RCC 7860 (cell line): ENCODE measurements around the gene SLC26A3.

Experiments used
- DNase-seq: peaks from one replicate; pipeline ENCODE4 v3.0.0-alpha.2; 2015; ENCODE audit warnings: low spot score
- FAIRE-seq: peaks from 2 replicates; lab custom pipeline; 2012; peaks lifted over from hg19 to GRCh38; lab: Jason Lieb, UNC

Gene SLC26A3

DNA sequence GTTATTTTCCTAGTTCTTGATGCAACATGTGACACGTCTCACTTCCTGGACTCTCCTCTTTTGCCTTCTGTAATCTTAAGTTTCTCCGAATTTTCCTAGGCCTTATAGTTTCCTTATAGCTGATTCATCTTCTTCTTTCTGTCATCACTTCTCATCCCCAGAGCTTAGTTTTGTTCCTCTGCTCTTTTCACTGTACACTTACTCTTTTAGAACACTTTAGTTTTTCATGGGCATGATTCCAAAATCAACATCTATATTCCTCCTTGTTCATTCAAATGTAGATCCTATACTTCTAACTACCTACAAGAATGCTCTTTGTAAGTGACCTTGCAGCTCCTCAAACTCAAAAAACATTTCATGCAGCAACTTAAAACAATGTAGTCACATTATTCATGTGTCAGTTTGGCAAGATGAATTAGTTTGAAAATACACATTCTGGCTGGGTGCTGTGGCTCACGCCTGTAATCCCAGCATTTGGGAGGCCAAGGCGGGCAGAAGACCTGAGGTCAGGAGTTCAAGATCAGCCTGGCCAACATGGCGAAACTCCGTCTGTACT lies 13.1 kb upstream of the SLC26A3 start:
- no peak for DNase-seq
- FAIRE-seq = no peak

GRCh38 chr7:107815254-107815882 lies 12.3 kb upstream of the SLC26A3 start:
- FAIRE-seq (no peak), DNase-seq (no peak)

DNA sequence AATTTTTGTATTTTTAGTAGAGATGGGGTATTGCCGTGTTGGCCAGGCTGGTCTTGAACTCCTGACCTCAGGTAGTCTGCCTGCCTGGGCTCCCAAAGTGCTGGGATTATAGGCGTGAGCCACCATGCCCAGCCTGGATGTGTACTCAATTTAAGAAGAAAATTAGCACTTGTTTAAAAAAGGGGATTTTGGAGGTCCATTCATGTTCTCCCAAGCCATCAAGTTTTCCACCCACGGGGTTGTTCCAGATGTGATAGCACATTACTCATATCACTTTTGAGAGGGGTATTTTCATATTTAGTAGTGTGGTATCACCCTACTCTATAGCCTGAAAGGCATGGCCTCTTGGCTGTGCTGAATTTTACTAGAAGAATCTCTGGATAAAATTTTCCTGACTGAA lies 10.5 kb upstream of the SLC26A3 start:
- FAIRE-seq = no peak
- DNase-seq = no peak

- DNase-seq = no peak
- FAIRE-seq = no peak
Observed at GRCh38 chr7:107811934-107812333, 8.9 kb upstream of the SLC26A3 start.

DNA sequence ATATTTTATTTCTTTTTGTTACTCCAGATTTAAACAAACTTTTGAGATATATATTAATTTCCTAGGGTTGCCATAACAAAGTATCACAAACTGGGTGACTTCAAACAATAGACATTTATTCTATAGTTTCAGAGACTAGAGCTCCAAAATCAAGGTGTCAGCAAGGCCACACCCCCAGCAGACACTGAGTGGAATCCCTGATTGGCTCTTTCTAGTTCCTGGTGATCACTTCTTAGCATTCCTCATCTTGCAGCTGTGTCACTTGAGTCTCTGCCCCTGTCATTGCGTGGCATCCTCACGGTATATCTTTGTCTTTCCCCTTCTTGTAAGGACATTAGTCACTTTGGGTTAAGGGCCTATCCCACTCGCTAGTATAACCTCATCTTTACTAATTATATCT lies 7.6 kb upstream of the SLC26A3 start:
- DNase-seq (no peak), FAIRE-seq (no peak)

GRCh38 chr7:107809179-107809578 lies 6.2 kb upstream of the SLC26A3 start:
- DNase-seq = no peak
- FAIRE-seq = no peak

GRCh38 chr7:107799647-107800264 lies 3.3 kb downstream of the SLC26A3 start:
- DNase-seq = no peak
- FAIRE-seq = no peak

- no peak for FAIRE-seq
Observed at GRCh38 chr7:107792364-107792763, 10.7 kb downstream of the SLC26A3 start.

DNA sequence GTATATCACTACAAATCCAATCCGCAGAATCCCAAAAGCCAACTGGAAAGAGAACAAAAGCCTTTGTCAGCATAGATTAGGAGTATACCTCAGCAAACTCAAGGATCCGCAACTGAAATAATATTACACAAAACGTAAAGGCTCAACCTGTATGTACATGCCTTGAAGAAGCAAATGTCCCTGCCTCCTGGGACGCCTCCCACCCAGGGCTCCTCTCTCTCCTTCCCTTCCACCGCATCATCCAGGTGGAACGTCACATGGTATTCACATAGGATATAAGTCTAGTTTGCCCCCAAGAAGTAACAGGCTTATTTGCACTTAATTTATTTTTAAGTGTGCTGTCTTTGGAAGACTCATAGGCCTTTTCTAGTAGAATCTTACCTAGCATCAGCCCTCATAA lies 13.4 kb downstream of the SLC26A3 start:
- DNase-seq (no peak), FAIRE-seq (no peak)

More at GRCh38 chr7:107792364-107792763, 10.7 kb downstream of the SLC26A3 start:
- DNase-seq = no peak

DNA sequence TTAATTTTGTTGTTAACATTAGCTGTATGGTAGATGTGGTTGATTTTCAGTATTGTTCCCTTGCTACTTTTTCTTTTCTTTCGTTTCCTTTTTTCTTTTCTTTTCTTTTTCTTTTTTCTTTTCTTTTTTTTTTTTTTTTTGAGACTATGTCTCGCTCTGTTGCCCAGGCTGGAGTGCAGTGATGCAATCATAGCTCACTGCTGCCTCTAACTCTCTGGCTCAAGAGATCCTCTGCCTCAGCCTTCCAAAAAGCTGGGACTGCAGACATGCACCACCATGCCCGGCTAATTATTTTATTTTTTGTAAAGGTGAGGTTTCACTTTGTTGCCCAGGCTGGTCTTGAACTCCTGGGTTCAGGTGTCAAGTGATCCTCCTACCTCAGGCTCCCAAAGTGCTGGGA lies 14.4 kb downstream of the SLC26A3 start:
- FAIRE-seq (no peak), DNase-seq (no peak)

GRCh38 chr7:107788216-107788615 lies 14.8 kb downstream of the SLC26A3 start:
- DNase-seq = no peak
- peak; percentile 11 for FAIRE-seq

GRCh38 chr7:107785926-107786325 lies 17.1 kb downstream of the SLC26A3 start:
- FAIRE-seq (no peak), DNase-seq (no peak)

DNA sequence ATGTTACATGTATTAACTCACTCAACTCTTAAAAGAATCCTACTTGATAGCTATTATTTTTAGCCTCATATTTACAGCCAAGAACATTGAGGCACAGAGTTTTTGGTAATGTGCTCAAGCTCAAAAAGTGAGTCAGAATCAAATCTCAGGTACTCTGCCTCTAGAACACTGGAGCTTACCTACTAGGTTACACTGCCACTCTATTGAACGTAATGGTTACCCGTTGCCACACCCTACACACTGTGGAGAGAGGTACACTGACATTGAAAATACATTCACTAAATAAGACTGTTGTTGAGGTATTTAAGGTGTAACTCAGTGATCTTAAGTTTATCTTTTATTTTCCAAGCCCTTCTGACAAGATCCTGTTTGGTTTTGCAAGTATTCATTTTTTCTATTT lies 17.9 kb downstream of the SLC26A3 start:
- no peak for FAIRE-seq
- DNase-seq = no peak

GRCh38 chr7:107783648-107784047 lies 19.4 kb downstream of the SLC26A3 start:
- no peak for FAIRE-seq
- DNase-seq = no peak

DNA sequence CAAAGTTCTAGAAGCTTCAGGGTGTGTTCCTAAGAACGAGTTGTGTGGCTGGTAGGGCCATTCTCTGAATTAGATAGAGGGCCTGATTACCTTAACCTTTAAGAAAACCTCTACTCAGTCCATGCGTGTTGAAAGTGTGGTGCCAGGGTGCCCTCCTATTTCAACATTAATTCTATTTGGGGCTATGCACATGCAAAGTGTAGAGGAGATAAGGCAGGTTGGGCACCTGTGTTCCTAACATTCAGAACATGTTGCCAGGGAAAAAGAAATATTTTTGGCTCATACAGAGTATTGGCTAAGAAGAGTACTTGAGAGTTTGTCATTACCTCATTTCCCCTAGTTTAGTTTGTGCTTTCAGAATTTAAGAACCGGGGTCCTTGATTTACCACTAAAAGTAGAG lies 20.6 kb downstream of the SLC26A3 start:
- FAIRE-seq (no peak), DNase-seq (no peak)

DNA sequence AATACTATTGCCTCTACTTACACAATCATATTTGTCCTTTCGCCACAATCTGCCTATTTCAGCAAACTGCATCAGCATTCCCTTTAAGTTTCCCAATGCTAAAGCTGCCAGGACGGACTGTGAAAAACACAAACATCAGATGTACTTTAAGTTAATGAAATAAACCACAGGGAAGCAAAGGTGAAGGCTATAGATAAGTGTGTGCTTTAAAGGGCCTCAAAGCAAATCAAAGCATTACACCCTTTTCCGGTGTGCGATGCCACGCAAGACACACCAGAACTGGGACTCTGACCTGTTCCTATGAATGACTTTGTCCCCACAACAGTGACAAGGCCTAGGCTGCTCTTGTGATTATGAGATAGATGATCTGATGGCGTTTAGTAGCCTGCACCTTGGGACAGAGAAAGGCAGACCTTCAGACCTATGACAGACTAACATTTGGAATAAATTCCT lies 23.4 kb downstream of the SLC26A3 start:
- DNase-seq (no peak), FAIRE-seq (no peak)

- no peak for FAIRE-seq
- no peak for DNase-seq
Observed at GRCh38 chr7:107778283-107778682, 24.7 kb downstream of the SLC26A3 start.

DNA sequence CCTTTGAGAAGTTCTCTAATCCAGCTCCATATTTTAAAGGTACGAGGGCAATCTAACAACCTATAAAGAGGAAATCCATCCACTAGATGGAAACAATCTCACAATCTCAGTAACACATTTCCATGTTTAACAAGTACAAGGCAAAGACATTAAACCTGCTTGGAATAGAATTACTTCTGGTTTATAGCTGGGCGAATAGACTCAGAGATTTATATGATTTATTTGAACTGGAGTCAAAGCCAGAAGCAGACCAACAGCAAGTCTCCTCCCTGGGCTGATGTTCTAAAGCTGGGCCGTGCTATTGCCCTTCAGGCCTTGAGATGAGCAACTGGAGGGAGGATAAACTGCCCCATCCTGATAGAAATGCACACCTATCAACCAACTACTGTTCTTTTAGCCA lies 25.3 kb downstream of the SLC26A3 start:
- FAIRE-seq = no peak

DNA sequence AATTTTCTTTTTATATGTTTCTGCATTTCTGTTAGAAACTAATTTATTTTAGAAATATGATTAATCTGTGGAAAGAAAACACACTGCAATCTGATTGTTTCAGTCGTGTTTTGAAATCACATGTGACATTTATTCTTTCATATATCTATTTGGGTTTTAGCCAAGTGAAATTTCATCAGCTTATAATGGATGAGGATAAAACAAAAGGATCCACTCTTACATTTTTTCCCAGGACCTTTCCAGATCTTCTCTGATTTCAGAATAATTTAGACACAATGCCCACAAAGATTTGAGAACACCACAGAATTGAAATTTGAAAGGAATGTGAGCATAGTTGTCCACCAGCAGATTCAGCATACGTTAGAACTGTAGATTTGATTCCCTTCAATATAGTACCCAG lies 30.0 kb downstream of the SLC26A3 start:
- FAIRE-seq (no peak), DNase-seq (no peak)

More for the DNA sequence above, 25.3 kb downstream of the SLC26A3 start:
- DNase-seq = no peak

- DNase-seq (no peak), FAIRE-seq (no peak)
Observed at GRCh38 chr7:107768263-107768662, 34.8 kb downstream of the SLC26A3 start.

- FAIRE-seq (no peak), DNase-seq (no peak)
Observed at GRCh38 chr7:107767391-107767790, 35.6 kb downstream of the SLC26A3 start.

- DNase-seq (no peak), FAIRE-seq (no peak)
Observed at GRCh38 chr7:107758667-107759066, 44.4 kb downstream of the SLC26A3 start.
